ENCODE measurements around the gene ST3GAL5. TPM values are rescaled to one million over a fixed set of nuclear protein-coding genes. Genes with fewer than 3 reads are reported as not detected.

Gene ST3GAL5
- total and polyA plus RNA-seq, 2 donors (not counting 1 experiment from before 2014, with no cell fraction given), result 42.6 to 94.3 TPM

GRCh38 chr2:85935170-85935745 lies 46.5 kb upstream of the ST3GAL5 start:
- H3K4me1 ChIP-seq (ENCODE audit: control insufficient read depth in 2 of 2, insufficient read depth in 2 of 2, low read length in 2 of 2), result no peaks in the 10 kb centered on the region
- Mint-ChIP-seq H3K4me1 (no peaks in the 10 kb centered on the region), H3K4me3 (no peak overlapping the region), H3K27ac (no peak overlapping the region), H3K27me3 (no peaks in the 10 kb centered on the region), H3K9me3 (ENCODE audit: insufficient read depth) (no peaks in the 10 kb centered on the region)
- no peaks in the 10 kb centered on the region for H3K27me3 ChIP-seq (replicated peaks in 1 of 4; ENCODE audit: control extremely low read depth in 1 of 4, control insufficient read depth in 3 of 4, insufficient read depth in 4 of 4, low read length in 3 of 4)
- H4K20me1 ChIP-seq (ENCODE audit: control insufficient read depth, insufficient read depth, low read length, poor library complexity, severe bottlenecking), result no peaks in the 10 kb centered on the region
- TF ChIP-seq CTCF (IDR thresholded peaks at IDR 0.05) (no peak), EZH2 (IDR thresholded peaks at IDR 0.05; ENCODE audit: borderline replicate concordance, insufficient read depth, low read depth, low read length, poor library complexity, severe bottlenecking) (no peak)
- POLR2A ChIA-PET, result no interaction called here
- H3K9me3 ChIP-seq (ENCODE audit: control extremely low read depth in 1 of 3, control insufficient read depth in 2 of 3, insufficient read depth in 1 of 3, low read length in 2 of 3), result no peaks in the 10 kb centered on the region
- intact Hi-C loops (cut with micrococcal nuclease), result no loop called here
- DNase-seq (no peak), ATAC-seq (ENCODE audit: low read depth) (no peak)
- H3K27ac ChIP-seq (ENCODE audit: low read length in 2 of 2), result no peak overlapping the region
- WGBS (ENCODE audit: insufficient coverage), result 96% methylated on average over 4 of the region's 6 CpGs
- H3K36me3 ChIP-seq (replicated peaks in 1 of 2; ENCODE audit: control extremely low read depth in 1 of 2, control insufficient read depth in 1 of 2, extremely low read depth in 1 of 2, insufficient read depth in 2 of 2, low read length in 1 of 2), result no peaks in the 10 kb centered on the region
- H2AFZ ChIP-seq (ENCODE audit: insufficient read depth, low read depth, low read length, poor library complexity, severe bottlenecking), result no peak overlapping the region
- H3K4me3 ChIP-seq (ENCODE audit: control extremely low read depth in 1 of 5, extremely low read depth in 1 of 5, insufficient read depth in 1 of 5, low read depth in 2 of 5, low read length in 4 of 5), result no peak overlapping the region
- H3K79me2 ChIP-seq (ENCODE audit: control insufficient read depth, insufficient read depth, low read length), result no peaks in the 10 kb centered on the region
- no peak overlapping the region for H3K4me2 ChIP-seq (replicated peaks; ENCODE audit: low read depth, low read length, poor library complexity, severe bottlenecking)
- no peak overlapping the region for H3K9ac ChIP-seq (ENCODE audit: low read length)
- CTCF ChIA-PET, result no interaction called here

GRCh38 chr2:85933753-85934594 lies 45.2 kb upstream of the ST3GAL5 start:
- 83% methylated on average over 3 of the region's 7 CpGs for WGBS (ENCODE audit: insufficient coverage)

More at GRCh38 chr2:85933753-85934594, 45.2 kb upstream of the ST3GAL5 start:
- Histone ChIP-seq H3K4me3 (ENCODE audit: control extremely low read depth in 1 of 5, extremely low read depth in 1 of 5, insufficient read depth in 1 of 5, low read depth in 2 of 5, low read length in 4 of 5) (no peak overlapping the region), H3K27me3 (replicated peaks in 1 of 4; ENCODE audit: control extremely low read depth in 1 of 4, control insufficient read depth in 3 of 4, insufficient read depth in 4 of 4, low read length in 3 of 4) (no peaks in the 10 kb centered on the region), H3K36me3 (replicated peaks in 1 of 2; ENCODE audit: control extremely low read depth in 1 of 2, control insufficient read depth in 1 of 2, extremely low read depth in 1 of 2, insufficient read depth in 2 of 2, low read length in 1 of 2) (no peaks in the 10 kb centered on the region), H3K79me2 (ENCODE audit: control insufficient read depth, insufficient read depth, low read length) (no peaks in the 10 kb centered on the region), H3K4me1 (ENCODE audit: control insufficient read depth in 2 of 2, insufficient read depth in 2 of 2, low read length in 2 of 2) (no peaks in the 10 kb centered on the region), H3K9me3 (ENCODE audit: control extremely low read depth in 1 of 3, control insufficient read depth in 2 of 3, insufficient read depth in 1 of 3, low read length in 2 of 3) (peaks cover 0 to 2% (median 0%) of the 10 kb centered on the region in 3 donors), H4K20me1 (ENCODE audit: control insufficient read depth, insufficient read depth, low read length, poor library complexity, severe bottlenecking) (no peaks in the 10 kb centered on the region), H3K27ac (ENCODE audit: low read length in 2 of 2) (no peak overlapping the region), H2AFZ (ENCODE audit: insufficient read depth, low read depth, low read length, poor library complexity, severe bottlenecking) (no peak overlapping the region), H3K9ac (ENCODE audit: low read length) (no peak overlapping the region), H3K4me2 (replicated peaks; ENCODE audit: low read depth, low read length, poor library complexity, severe bottlenecking) (no peak overlapping the region)
- intact Hi-C loops (cut with micrococcal nuclease), result no loop called here
- Mint-ChIP-seq H3K27me3 (no peaks in the 10 kb centered on the region), H3K9me3 (ENCODE audit: insufficient read depth) (no peaks in the 10 kb centered on the region), H3K4me1 (no peaks in the 10 kb centered on the region), H3K27ac (no peak overlapping the region), H3K4me3 (no peak overlapping the region)
- POLR2A ChIA-PET, result no interaction called here
- DNase-seq, result no peak
- TF ChIP-seq EZH2 (IDR thresholded peaks at IDR 0.05; ENCODE audit: borderline replicate concordance, insufficient read depth, low read depth, low read length, poor library complexity, severe bottlenecking) (no peak), CTCF (IDR thresholded peaks at IDR 0.05) (no peak)
- ATAC-seq (ENCODE audit: low read depth), result no peak
- CTCF ChIA-PET, result no interaction called here

Data from B cell (primary cell).